H9 (cell line): ENCODE measurements around the gene SAG. TPM values are rescaled to one million over a fixed set of nuclear protein-coding genes. Genes with fewer than 3 reads are reported as not detected.

Source experiments
- DNase-seq: peaks from one replicate; pipeline ENCODE4 v3.0.0-alpha.2; 2017
- H2AFZ ChIP-seq: one replicate; pipeline ENCODE4 v1.6.1; 2013; ENCODE audit warnings: mild to moderate bottlenecking, low read length, control low read depth, moderate library complexity
- H2AK5ac ChIP-seq: 2 replicates; pipeline ENCODE4 v1.6.1; 2013; ENCODE audit warnings: low read length, control low read depth, mixed read lengths; ENCODE audit not compliant: insufficient read length
- H2BK120ac ChIP-seq: one replicate; pipeline ENCODE4 v1.6.1; 2013; ENCODE audit warnings: low read depth, mild to moderate bottlenecking, low read length, control low read depth, inconsistent platforms; ENCODE audit not compliant: poor library complexity, severe bottlenecking
- H2BK12ac ChIP-seq: 2 replicates; pipeline ENCODE4 v1.6.1; 2013; ENCODE audit warnings: low read length, control low read depth, mixed read lengths, low read depth; ENCODE audit not compliant: insufficient read length
- H2BK15ac ChIP-seq: 2 replicates; pipeline ENCODE4 v1.6.1; 2013; ENCODE audit warnings: low read depth, low read length, control low read depth
- H2BK20ac ChIP-seq: one replicate; pipeline ENCODE4 v1.6.1; 2013; ENCODE audit warnings: low read depth, mild to moderate bottlenecking, low read length, control low read depth, inconsistent platforms; ENCODE audit not compliant: poor library complexity, severe bottlenecking
- H2BK5ac ChIP-seq: 2 replicates; pipeline ENCODE4 v1.6.1; 2013; ENCODE audit warnings: low read length, control low read depth, mixed read lengths; ENCODE audit not compliant: insufficient read length
- H3K14ac ChIP-seq: 2 replicates; pipeline ENCODE4 v1.6.1; 2013; ENCODE audit warnings: low read length, control low read depth; ENCODE audit not compliant: insufficient read depth
- H3K18ac ChIP-seq: 2 replicates; pipeline ENCODE4 v1.6.1; 2013; ENCODE audit warnings: low read depth, mild to moderate bottlenecking, mixed read lengths, low read length, control low read depth; ENCODE audit not compliant: insufficient read length
- H3K23ac ChIP-seq: 2 replicates; pipeline ENCODE4 v1.6.1; 2013; ENCODE audit warnings: low read length, control low read depth, mixed read lengths, low read depth; ENCODE audit not compliant: insufficient read length
- H3K23me2 ChIP-seq: 2 replicates; pipeline ENCODE4 v1.6.1; 2013; ENCODE audit warnings: low read depth, mild to moderate bottlenecking, mixed read lengths, low read length, control low read depth; ENCODE audit not compliant: insufficient read length, poor library complexity, severe bottlenecking
- H3K27ac ChIP-seq: 2 replicates; pipeline ENCODE4 v1.5.1; 2013; ENCODE audit warnings: low read length, control low read depth, mixed read lengths, low read depth; ENCODE audit not compliant: insufficient read length
- H3K27me3 ChIP-seq: 2 replicates; pipeline ENCODE4 v1.6.1; 2013; ENCODE audit warnings: low read length, control low read depth, inconsistent platforms; ENCODE audit not compliant: insufficient read depth
- H3K4ac ChIP-seq: 2 replicates; pipeline ENCODE4 v1.6.1; 2013; ENCODE audit warnings: low read depth, mild to moderate bottlenecking, control low read depth, inconsistent platforms, low read length, moderate library complexity
- H3K4me1 ChIP-seq: 2 replicates; pipeline ENCODE4 v1.6.1; 2013; ENCODE audit warnings: low read length, control low read depth, inconsistent platforms; ENCODE audit not compliant: insufficient read depth
- H3K4me2 ChIP-seq: 2 replicates; pipeline ENCODE4 v1.6.1; 2013; ENCODE audit warnings: low read length, control low read depth, mixed read lengths; ENCODE audit not compliant: insufficient read length, insufficient read depth
- H3K56ac ChIP-seq: 2 replicates; pipeline ENCODE4 v1.6.1; 2013; ENCODE audit warnings: low read depth, mild to moderate bottlenecking, mixed read lengths, low read length, control low read depth; ENCODE audit not compliant: insufficient read length
- H3K79me1 ChIP-seq: 2 replicates; pipeline ENCODE4 v1.6.1; 2013; ENCODE audit warnings: low read depth, mild to moderate bottlenecking, moderate library complexity, low read length, control low read depth, inconsistent platforms; ENCODE audit not compliant: insufficient read depth, poor library complexity, severe bottlenecking
- H3K79me2 ChIP-seq: 2 replicates; pipeline ENCODE4 v1.6.1; 2013; ENCODE audit warnings: low read length, control low read depth, inconsistent platforms; ENCODE audit not compliant: insufficient read depth
- H3K9ac ChIP-seq: 2 replicates; pipeline ENCODE4 v1.6.1; 2013; ENCODE audit warnings: low read length, control low read depth, mixed read lengths; ENCODE audit not compliant: insufficient read length; ENCODE audit errors: extremely low read depth
- H3K9me3 ChIP-seq: one replicate; pipeline ENCODE4 v1.6.1; 2013; ENCODE audit warnings: low read depth, low read length, inconsistent platforms; ENCODE audit not compliant: control insufficient read depth
- H3T11ph ChIP-seq: one replicate; pipeline ENCODE4 v1.6.1; 2013; ENCODE audit warnings: mild to moderate bottlenecking, low read length, control low read depth, inconsistent platforms
- H4K20me1 ChIP-seq: one replicate; pipeline ENCODE4 v1.6.1; 2013; ENCODE audit not compliant: control insufficient read depth, insufficient read length, insufficient read depth
- H4K5ac ChIP-seq: 2 replicates; pipeline ENCODE4 v1.6.1; 2013; ENCODE audit warnings: low read depth, mild to moderate bottlenecking, mixed read lengths, low read length, control low read depth; ENCODE audit not compliant: insufficient read length
- H4K8ac ChIP-seq: replicated peaks from 2 replicates; pipeline ENCODE4 v1.6.1; 2013; ENCODE audit warnings: low read length, control low read depth, mixed read lengths, low read depth; ENCODE audit not compliant: insufficient read length
- H4K91ac ChIP-seq: 2 replicates; pipeline ENCODE4 v1.6.1; 2013; ENCODE audit warnings: low read depth, mild to moderate bottlenecking, moderate library complexity, mixed read lengths, low read length, control low read depth; ENCODE audit not compliant: insufficient read length
- H3K27ac Mint-ChIP-seq, 3 experiments: 2 replicates in 2 of 3; 3 replicates in 1 of 3; pipeline ENCODE4 v1.8.0; 2020 to 2021; ENCODE audit warnings: mixed read lengths in 3 of 3, mild to moderate bottlenecking in 1 of 3, moderate library complexity in 1 of 3
- H3K27me3 Mint-ChIP-seq: 2 replicates; pipeline ENCODE4 v1.8.0; 2021; ENCODE audit warnings: low read depth, mild to moderate bottlenecking, moderate library complexity, mixed read lengths
- H3K36me3 Mint-ChIP-seq, 3 experiments: 2 replicates in 2 of 3; 3 replicates in 1 of 3; pipeline ENCODE4 v1.8.0; 2020 to 2021; ENCODE audit warnings: low read depth in 3 of 3, mixed read lengths in 3 of 3; ENCODE audit not compliant: insufficient read depth in 1 of 3
- H3K4me1 Mint-ChIP-seq, 2 experiments: 2 replicates each; pipeline ENCODE4 v1.8.0; 2020; ENCODE audit warnings: mixed read lengths in 2 of 2
- H3K4me3 Mint-ChIP-seq, 2 experiments: 2 replicates in 1 of 2; 3 replicates in 1 of 2; pipeline ENCODE4 v1.8.0; 2020 to 2021; ENCODE audit warnings: mild to moderate bottlenecking in 2 of 2, mixed read lengths in 2 of 2, moderate library complexity in 1 of 2
- H3K9me3 Mint-ChIP-seq, 2 experiments: 2 replicates in 1 of 2; 3 replicates in 1 of 2; pipeline ENCODE4 v1.8.0; 2020; ENCODE audit warnings: mild to moderate bottlenecking in 2 of 2, mixed read lengths in 2 of 2, moderate library complexity in 1 of 2
- WGBS: extraction: QIAGEN DNeasy Blood & Tissue Kit; methylation state at CpG from one replicate; pipeline ENCODE4 v1.1.7; 2013; ENCODE audit warnings: missing lambda C conversion rate, low lambda C conversion rate, mixed read lengths; ENCODE audit not compliant: insufficient read length; ENCODE audit errors: extremely low coverage; 5-methylcytosine and 5-hydroxymethylcytosine counted together
- total RNA-seq: library from RNA; stranded (reverse); gene quantifications from 2 replicates; pipeline ENCODE4 v1.2.1, GENCODE V29; 2021
- TF ChIP-seq, protein P1 (sequence below): fragments of 200-600 bp; sonication (generic); conservative IDR thresholded peaks from 3 replicates; pipeline ENCODE4 v1.8.0; 2021; ENCODE audit warnings: antibody characterized with exemption, mild to moderate bottlenecking

Gene SAG
- total RNA-seq, 1 experiment from 2014 or later = not detected

DNA sequence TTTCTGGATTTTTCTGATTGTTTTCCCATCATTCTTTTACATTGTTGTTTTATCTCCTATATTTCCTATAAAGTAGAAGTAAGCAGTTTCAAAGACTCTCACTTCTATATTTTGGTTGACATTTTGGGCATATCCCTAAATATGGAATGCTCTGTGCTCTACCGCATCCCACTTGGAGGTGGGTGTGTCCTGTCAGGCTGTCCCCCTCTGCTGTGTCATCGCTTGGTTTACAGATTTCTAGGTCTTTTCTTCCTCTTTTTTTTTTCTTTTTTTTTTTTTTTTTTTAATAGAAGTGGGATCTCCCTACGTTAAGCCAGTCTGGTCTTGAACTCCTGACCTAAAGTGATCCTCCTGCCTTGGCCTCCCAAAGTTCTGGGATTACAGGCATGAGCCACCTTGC is 60.0 kb downstream of the SAG start:
- no peaks in the 10 kb centered on the region for H3K79me1 ChIP-seq
- H2BK12ac ChIP-seq = no peak overlapping the region
- Mint-ChIP-seq H3K4me3 (no peak overlapping the region), H3K4me1 (peaks cover 16% of the 10 kb centered on the region in 2 experiments), H3K27ac (no peak overlapping the region), H3K27me3 (no peaks in the 10 kb centered on the region), H3K9me3 (no peaks in the 10 kb centered on the region), H3K36me3 (peaks cover 0 to 1% (median 0%) of the 10 kb centered on the region in 3 experiments; a peak in 1 of 7 replicates)
- H4K5ac ChIP-seq = no peak overlapping the region
- no peak overlapping the region for H3K56ac ChIP-seq
- H3K27me3 ChIP-seq = no peaks in the 10 kb centered on the region
- H3K79me2 ChIP-seq = 0 out of 2 replicates have a peak, but pooled peaks cover 2% of the 10 kb centered on the region
- no peak overlapping the region for H4K91ac ChIP-seq
- no peaks in the 10 kb centered on the region for H3K4me1 ChIP-seq
- no peak for DNase-seq
- no peak overlapping the region for H3T11ph ChIP-seq
- H3K14ac ChIP-seq = no peak overlapping the region
- no peak overlapping the region for H2BK120ac ChIP-seq
- no peak overlapping the region for H3K27ac ChIP-seq
- no peak overlapping the region for H2BK15ac ChIP-seq
- no peak overlapping the region for H3K4ac ChIP-seq
- no peak overlapping the region for H3K4me2 ChIP-seq
- H3K9ac ChIP-seq = no peak overlapping the region
- TF ChIP-seq, protein P1, sequence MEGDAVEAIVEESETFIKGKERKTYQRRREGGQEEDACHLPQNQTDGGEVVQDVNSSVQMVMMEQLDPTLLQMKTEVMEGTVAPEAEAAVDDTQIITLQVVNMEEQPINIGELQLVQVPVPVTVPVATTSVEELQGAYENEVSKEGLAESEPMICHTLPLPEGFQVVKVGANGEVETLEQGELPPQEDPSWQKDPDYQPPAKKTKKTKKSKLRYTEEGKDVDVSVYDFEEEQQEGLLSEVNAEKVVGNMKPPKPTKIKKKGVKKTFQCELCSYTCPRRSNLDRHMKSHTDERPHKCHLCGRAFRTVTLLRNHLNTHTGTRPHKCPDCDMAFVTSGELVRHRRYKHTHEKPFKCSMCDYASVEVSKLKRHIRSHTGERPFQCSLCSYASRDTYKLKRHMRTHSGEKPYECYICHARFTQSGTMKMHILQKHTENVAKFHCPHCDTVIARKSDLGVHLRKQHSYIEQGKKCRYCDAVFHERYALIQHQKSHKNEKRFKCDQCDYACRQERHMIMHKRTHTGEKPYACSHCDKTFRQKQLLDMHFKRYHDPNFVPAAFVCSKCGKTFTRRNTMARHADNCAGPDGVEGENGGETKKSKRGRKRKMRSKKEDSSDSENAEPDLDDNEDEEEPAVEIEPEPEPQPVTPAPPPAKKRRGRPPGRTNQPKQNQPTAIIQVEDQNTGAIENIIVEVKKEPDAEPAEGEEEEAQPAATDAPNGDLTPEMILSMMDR = no peak
- no peak overlapping the region for H3K18ac ChIP-seq
- H4K8ac ChIP-seq = no peak overlapping the region
- no peaks in the 10 kb centered on the region for H3K9me3 ChIP-seq
- no peak overlapping the region for H2AK5ac ChIP-seq
- H2BK20ac ChIP-seq = no peak overlapping the region
- no peaks in the 10 kb centered on the region for H4K20me1 ChIP-seq
- H3K23ac ChIP-seq = no peak overlapping the region
- WGBS = no CpG with 5 or more reads among the region's 3 CpGs
- no peaks in the 10 kb centered on the region for H3K23me2 ChIP-seq
- H2AFZ ChIP-seq = no peak overlapping the region
- no peak overlapping the region for H2BK5ac ChIP-seq
